NCI-H748 (cell line): Measurements from ENCODE around the gene PAK5.
A peak's percentile ranks its signal among the peaks of the same experiment; 100 is the strongest.

Source experiments
- DNase-seq: peaks from one replicate; lab custom pipeline; 2025; ENCODE audit not compliant: unreplicated experiment; lab: John Stamatoyannopoulos, UW

PAK5 gene

GRCh38 chr20:9501473-9501872, 337.4 kb downstream of the PAK5 start:
- no peak for DNase-seq

- DNase-seq = no peak
Observed at GRCh38 chr20:9500121-9500520, 338.8 kb downstream of the PAK5 start.

DNA sequence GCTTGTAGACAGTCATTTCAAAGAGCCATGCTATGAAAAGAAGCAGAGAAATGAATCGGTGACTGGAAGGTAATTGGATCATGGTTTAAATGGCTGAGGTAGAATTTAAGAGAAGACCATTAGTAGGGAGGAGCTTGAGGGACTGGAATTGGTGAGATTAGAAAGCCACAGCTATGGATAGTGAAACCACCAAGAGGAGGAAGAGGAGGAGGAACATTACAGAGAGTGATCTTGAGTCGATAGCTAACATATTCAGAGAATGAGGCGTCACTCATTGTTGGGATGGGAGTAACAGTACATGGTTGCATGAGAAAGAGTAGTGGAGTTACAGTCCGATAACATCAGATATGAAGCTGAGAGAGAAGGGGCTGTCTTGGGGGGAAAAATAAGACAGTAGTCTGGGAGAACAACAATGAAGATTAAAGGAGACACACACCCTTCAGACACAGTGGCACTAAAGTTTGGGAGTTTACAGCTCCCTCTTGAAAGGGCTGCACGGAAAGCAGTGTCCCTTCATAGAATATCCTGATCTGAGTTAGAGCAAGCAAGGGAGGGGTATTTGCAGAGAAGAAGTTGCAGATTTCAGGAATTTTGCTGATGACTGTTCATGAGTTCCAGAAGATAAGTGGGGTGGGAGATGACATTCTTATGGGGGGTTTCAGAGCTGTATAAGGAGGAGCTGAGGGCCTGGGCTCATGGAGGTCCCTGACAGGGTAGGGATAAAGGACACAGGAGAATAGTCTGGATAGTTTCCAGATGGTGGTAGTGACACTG, 339.6 kb downstream of the PAK5 start:
- DNase-seq = no peak

DNA sequence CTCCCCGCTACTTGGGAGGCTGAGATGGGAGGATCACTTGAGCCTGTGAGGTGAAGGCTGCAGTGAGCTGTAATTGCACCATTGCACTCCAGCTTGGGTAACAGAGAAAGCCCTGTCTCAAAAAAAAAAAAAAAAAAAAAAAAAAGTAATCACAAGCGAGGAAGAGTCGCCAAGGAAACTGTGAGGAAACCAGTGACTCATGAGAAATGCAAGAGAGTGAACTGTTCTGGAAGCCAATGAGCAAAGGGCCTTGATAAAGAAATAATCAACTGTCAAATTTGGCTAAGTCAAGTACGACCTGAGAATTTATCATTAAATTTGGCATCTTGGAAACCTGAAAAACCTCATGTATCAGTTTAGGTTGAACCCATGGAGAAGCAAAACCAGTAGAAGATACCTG, 340.6 kb downstream of the PAK5 start:
- no peak for DNase-seq

DNA sequence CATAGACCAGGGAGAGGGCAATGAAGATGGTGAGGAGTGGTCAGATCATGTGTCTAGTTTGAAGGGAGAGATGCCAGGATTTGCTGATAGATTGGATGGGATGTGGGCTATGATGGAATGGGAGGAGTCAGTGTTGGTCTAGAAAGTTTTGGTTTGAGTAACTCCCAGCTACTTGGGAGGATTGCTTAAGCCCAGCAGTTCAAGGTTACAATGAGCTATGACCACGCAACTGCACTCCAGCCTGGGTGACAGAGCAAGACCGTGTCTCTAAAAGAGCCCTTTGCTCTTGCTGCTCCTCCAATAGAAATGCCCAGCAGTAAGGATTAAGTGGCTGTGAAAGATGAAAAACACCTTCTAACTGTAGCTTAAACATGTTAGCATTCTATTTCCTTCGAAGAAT, 342.7 kb downstream of the PAK5 start:
- DNase-seq = no peak

DNA sequence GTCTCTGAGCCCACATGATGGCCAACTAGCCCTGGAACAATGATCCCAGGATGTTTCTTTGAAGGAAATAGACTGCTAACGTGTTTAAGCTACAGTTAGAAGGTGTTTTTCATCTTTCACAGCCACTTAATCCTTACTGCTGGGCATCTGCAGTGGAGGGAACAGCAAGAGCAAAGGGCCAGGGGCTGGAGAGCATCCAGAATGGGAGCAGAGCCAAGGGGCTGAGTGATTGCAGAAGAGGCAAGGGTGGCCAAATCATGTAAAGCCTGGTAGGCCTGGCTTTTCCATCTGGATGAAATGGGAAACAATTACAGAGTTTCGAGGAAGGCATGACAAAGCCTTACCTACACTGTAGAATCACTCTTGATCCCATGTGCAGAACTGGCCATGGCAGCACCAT, 343.2 kb downstream of the PAK5 start:
- DNase-seq = no peak

DNA sequence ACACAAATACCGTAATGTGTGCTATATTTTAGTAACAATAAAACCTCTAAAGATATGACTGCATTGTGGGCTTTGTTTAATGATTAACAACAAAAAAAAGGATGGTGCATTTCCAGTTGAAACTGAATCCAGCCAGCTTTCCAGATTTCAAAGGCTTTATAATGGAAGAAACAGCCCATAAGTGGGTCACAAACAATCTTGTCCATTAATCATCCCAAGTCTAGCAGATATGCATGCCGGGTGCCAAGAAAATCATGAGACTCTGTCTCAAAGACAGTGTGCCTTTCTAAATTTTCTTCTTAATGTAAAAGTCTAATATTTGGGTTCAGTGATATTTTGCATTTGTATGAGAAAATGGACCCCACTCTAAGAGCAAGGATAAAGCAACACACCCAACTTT, 345.1 kb downstream of the PAK5 start:
- no peak for DNase-seq

GRCh38 chr20:9492067-9492466, 346.8 kb downstream of the PAK5 start:
- no peak for DNase-seq

DNA sequence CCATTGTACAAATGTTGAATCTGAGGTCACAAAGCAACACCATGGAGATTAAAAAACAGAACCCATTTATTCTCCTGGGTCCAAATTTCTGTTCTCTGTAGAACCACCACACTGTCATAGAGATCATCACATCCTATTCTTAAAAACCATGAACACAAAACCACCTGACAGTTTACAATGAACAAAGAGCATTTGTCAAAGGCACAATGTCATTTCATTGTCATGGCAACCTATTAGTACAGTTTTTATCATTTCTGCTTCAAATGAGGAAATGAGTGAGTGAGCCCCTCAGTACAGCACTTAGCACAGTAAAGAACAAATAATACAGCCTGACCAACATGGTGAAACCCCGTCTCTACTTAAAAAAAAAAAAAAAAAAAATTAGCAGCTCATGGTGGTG, 347.6 kb downstream of the PAK5 start:
- DNase-seq = peak; percentile 64

- DNase-seq = no peak
Observed at GRCh38 chr20:9490631-9491030, 348.2 kb downstream of the PAK5 start.

- no peak for DNase-seq
Observed at GRCh38 chr20:9490161-9490560, 348.7 kb downstream of the PAK5 start.

DNA sequence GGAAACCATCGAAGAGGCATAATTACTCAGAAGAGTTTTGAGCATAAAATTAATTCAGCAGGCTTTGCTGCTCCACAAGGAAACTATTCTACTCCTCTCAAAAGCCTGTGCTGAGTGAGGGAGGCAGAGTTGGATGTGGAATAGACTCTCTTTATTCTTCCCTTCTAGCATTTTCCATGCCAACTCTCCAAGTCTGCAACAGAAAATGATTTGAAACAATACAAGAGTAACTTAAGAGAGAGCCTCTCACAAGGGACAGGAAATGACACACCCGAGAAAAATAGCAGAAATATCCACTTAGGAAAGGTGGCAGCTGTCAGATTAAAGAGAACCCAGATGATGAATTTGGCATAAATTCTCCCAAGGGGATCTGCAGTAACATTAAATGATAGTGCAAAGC, 350.8 kb downstream of the PAK5 start:
- DNase-seq = peak; percentile 26
